ENCODE results near the gene TMEM107. TPM values are rescaled to one million over a fixed set of nuclear protein-coding genes. Genes with fewer than 3 reads are reported as not detected.
"Not testable (repeated sequence)": the region's sequence is repeated elsewhere in the genome, so short reads cannot be mapped to it uniquely, and the experiment has no call there.

The TMEM107 gene
- polyA plus RNA-seq, 1 donor = 5.5 TPM

- peak; percentile 96 for DNase-seq
These were observed 13.7 kb upstream of the TMEM107 start, which contains the start of gene BORCS6 for GRCh38 chr17:8189711-8190477. Gene BORCS6, minus strand, starts transcription at chr17:8190180. Its CDS starts 40 bp downstream, at chr17:8190140.

GRCh38 chr17:8189041-8189710, 13.0 kb upstream of the TMEM107 start:
- no peak for DNase-seq

DNA sequence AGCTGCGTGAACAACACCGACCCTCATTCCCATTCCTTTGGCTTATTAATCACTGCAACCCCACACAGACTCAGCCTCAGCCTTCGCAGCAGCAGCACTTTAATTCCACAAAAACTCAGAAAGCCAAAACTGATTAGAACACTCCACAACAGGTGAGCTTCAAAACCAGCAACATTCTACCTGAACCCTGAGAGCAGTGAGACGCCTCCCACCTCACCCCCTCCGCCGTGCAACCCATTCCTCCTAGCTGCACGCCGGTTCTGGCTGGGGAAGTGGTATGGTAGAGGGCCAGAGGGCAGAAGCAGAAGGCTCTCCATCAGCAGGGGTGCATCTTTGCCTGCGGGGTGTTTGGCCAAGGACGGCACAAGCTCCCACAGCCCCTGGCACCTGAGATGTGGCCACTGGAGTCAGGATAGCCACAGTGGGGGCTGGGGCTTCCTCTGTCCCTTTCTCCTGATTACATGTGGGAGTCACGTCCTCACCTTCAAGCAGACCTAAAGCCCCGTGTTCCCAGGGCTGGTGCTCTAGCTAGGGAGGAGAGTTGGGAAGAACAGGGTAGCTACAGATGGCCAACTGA, 12.2 kb upstream of the TMEM107 start:
- no peak for DNase-seq

- DNase-seq = peak; percentile 96
These were observed 11.5 kb upstream of the TMEM107 start for GRCh38 chr17:8187517-8188262.

DNA sequence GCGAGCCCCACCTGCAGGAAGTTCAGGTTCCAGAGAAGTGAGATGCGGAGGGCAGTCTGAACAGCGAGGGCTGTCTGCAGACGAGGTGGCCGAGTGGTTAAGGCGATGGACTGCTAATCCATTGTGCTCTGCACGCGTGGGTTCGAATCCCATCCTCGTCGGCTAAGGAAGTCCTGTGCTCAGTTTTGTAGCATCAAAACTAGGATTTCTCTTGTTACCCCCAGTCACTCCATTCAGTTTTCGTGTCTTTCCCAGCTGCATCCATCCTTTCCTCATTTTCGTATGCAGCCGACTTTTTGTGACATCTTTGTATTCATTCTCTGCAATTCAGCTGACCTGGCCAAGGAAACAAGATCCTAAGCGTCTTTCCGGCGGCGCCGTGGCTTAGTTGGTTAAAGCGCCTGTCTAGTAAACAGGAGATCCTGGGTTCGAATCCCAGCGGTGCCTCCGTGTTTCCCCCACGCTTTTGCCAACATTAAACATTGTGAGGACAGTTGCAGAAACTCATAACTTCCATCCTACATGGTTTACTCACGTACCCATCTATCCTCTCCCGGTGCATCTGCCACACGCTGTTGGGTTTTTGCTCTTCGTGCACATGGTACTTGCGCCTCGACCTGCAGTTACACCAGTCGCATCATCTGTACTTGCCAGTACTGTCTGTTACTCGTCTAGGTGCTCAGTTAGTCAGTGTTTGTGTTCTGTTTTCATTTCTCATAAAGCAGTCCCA, 10.8 kb upstream of the TMEM107 start:
- peak; percentile 95 for DNase-seq

DNA sequence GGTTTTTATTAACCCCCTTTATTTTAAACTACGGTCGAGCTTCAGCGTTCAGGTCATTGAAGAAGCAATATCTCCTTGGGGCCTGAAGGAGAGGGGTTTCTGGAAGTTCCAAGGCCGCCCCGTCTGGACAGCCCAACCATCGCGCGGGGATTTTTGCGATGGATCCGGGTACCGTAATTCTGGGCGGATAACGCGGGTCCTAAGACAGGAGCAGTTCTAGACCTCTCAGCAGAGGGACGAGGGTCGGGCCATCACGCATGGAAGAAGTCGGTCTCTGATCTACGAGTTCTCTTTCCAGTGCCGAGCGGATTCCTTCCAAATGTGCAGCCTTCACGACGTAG, 10.2 kb upstream of the TMEM107 start:
- no peak for DNase-seq

DNA sequence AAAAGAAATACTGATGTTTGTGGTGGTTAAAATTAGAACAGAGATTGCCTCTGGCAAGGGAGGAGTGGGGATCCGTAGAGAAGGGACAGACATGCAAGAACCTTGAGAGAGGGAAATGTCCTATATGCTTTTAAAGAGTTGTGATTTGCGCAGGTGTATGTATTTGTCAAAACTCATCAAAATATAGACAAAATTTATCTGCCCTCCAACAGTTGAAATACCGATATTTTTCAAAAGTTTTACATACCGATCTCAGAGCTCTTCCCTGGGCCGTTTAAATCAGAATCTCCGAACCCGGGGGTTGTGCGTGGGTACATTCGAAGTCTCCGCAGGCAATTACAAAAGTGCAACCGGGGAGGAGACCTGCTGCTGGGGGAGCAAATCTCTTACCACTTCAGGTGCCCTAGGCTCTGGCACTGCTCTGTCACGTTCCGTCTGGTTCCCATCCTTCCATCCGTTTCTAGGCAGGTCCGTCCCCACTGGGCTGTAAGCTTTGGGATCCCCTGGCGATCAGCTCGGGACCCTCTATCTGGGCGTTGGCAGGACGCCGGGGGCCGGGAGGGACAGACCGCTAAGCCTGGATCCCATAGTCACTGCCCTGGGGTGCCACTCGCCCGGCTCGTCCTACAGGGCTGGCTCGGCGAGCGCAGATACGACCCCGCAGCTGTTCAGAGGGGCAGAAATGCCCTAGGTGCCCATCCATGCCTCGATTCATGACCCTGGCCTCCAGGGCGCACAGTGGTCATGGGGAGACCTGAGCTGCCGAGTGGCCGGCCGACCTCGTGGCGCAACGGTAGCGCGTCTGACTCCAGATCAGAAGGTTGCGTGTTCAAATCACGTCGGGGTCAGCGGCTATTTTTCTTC, 9.6 kb upstream of the TMEM107 start:
- DNase-seq = peak; percentile 90

DNA sequence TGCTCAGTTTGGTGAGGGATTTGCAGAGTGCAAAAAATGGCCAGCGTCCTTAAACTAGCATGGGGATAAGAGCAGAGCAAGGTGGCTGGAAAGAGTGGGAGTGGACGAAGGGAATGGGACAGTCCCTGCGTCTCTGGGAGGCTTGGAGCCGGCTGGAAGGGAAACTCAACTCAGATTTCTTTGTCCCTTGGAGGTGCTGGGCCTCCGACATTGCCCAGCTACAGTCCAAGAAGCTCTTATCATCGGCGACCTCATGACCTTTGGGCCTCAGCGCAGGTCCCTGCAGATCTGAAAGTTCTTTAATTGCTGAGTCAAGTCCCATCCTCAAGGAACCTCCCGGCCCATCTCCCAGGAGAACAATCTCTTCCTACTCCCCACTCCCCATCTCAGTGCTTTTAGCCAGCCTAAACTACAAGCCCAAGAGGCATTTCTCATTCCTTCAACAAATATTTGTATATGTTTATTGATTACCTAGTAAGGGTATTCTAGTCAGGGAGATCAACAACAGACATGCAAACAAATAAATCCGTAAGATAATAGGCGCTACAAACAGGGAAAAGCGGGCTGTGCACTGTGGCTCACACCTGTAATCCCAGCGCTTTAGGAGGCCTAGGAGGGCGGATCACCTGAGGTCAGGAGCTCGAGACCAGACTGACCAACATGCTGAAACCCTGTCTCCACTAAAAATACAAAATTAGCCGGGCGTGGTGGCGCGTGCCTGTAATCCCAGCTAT, 985 bp upstream of the TMEM107 start:
- no peak for DNase-seq

GRCh38 chr17:8175795-8176196, 384 bp downstream of the TMEM107 start:
- no peak for DNase-seq

- no peak for DNase-seq
These were observed 2.3 kb downstream of the TMEM107 start for GRCh38 chr17:8173871-8174322.

DNA sequence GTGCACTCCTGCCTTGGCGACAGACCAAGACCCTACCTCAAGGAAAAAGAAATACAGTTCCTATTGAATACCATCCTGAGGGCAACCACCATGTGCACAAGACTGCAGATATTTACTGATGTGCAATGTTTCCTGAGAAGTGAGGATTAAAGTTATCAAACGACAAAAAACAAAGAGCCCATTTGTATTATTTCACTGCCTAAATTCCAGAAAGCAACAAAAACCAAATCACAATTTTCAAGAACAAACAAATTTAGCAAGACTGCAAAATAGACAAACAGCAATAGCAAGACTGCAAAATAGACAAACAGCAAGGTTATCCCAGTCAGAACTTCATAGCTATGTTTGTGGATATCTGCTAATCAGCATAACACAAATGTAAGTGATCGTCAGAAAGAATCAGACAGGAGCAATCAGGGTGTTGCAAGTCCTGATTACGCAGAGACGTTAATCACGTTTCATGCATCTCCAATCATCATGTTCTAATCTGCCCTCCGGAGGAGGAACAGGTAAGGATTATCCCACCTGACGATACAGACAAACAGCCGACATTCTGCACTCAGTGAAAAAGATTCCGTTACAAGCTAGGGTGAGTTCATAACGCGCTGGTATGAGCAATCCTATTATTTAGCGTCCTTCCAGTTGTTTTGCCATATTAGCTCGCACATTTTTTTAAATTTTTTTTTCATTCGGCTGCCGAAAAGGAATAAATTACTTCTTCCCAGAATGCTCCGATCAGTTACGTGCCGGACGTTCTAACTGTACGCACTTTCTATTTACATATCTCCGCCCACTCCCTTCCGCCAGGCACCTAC, 2.9 kb downstream of the TMEM107 start:
- peak; percentile 90 for DNase-seq

DNA sequence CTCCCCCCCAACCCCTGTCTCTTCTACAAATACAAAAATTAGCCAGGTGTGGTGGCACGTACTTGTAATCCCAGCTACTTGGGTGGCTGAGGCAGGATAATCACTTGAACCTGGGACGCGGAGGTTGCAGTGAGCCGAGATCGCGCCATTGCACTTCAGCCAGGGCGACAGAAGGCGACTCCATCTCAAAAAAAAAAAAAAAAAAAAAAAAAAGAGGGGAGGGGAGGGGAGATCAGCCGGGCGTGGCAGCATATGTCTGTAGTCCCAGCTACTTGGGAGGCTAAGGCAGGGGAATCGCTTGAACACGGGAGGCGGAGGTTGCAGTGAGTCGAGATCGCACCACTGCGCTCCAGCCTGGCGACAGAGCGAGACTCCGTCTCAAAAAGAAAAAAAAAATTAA, 6.0 kb downstream of the TMEM107 start:
- not testable (repeated sequence) for DNase-seq

- DNase-seq = no peak
These were observed 8.7 kb downstream of the TMEM107 start for GRCh38 chr17:8167526-8167925.

- no peak for DNase-seq
These were observed 9.4 kb downstream of the TMEM107 start for GRCh38 chr17:8166731-8167130.

- DNase-seq = no peak
These were observed 11.4 kb downstream of the TMEM107 start for GRCh38 chr17:8164815-8165131.

GRCh38 chr17:8163978-8164814, 12.0 kb downstream of the TMEM107 start:
- peak; percentile 54 for DNase-seq

GRCh38 chr17:8162997-8163977, 12.9 kb downstream of the TMEM107 start:
- DNase-seq = peak; percentile 85

All from hindlimb muscle (tissue), 1 donor.